Liver (tissue), 9 donors: ENCODE measurements around the gene MAP3K12. TPM values are rescaled to one million over a fixed set of nuclear protein-coding genes. Genes with fewer than 3 reads are reported as not detected.

Experiments
- DNase-seq: peaks from one replicate; pipeline ENCODE4 v3.0.0-alpha.2; 2017; ENCODE audit warnings: low spot score
- H3K27ac ChIP-seq, 2 donors: one replicate each; pipeline ENCODE4 v1.7.0; 2013; ENCODE audit warnings: inconsistent platforms in 2 of 2, low read length in 2 of 2, control low read depth in 1 of 2, low read depth in 1 of 2, mild to moderate bottlenecking in 1 of 2
- H3K27me3 ChIP-seq, 4 donors: one replicate each; pipeline versions ENCODE4 v1.6.1 to v1.7.0; 2013; ENCODE audit warnings: low read length in 3 of 4, inconsistent platforms in 1 of 4, mild to moderate bottlenecking in 1 of 4, moderate library complexity in 1 of 4; ENCODE audit not compliant: control insufficient read depth in 4 of 4, insufficient read depth in 4 of 4
- H3K36me3 ChIP-seq, 4 donors: one replicate each; pipeline versions ENCODE4 v1.6.1 to v1.7.0; 2013; ENCODE audit warnings: low read length in 3 of 4, mild to moderate bottlenecking in 3 of 4, low read depth in 1 of 4, moderate library complexity in 1 of 4; ENCODE audit not compliant: control insufficient read depth in 4 of 4, insufficient read depth in 3 of 4
- H3K4me1 ChIP-seq, 4 donors: one replicate each; pipeline versions ENCODE4 v1.6.1 to v1.7.0; 2013; ENCODE audit warnings: low read length in 3 of 4, mild to moderate bottlenecking in 3 of 4, moderate library complexity in 1 of 4; ENCODE audit not compliant: control insufficient read depth in 4 of 4, insufficient read depth in 4 of 4
- H3K4me3 ChIP-seq, 3 donors: one replicate each; pipeline versions ENCODE4 v1.6.1 to v1.7.0; 2013; ENCODE audit warnings: low read length in 3 of 3, control low read depth in 1 of 3, low read depth in 1 of 3, mild to moderate bottlenecking in 1 of 3
- H3K9ac ChIP-seq, 2 donors: one replicate each; pipeline ENCODE4 v1.7.0; 2013; ENCODE audit warnings: low read length in 2 of 2, mild to moderate bottlenecking in 2 of 2, moderate library complexity in 2 of 2, control low read depth in 1 of 2, low read depth in 1 of 2
- H3K9me3 ChIP-seq, 4 donors: one replicate each; pipeline versions ENCODE4 v1.6.1 to v1.7.0; 2013; ENCODE audit warnings: low read length in 3 of 4; ENCODE audit not compliant: control insufficient read depth in 4 of 4
- EGR1 ChIP-seq, 2 donors: IDR thresholded peaks; 2 replicates each; pipeline ENCODE4 v1.6.1; 2016 to 2018; ENCODE audit warnings: antibody characterized with exemption in 2 of 2, low read depth in 2 of 2
- FOXA1 ChIP-seq: IDR thresholded peaks from 2 replicates; pipeline ENCODE4 v1.6.1; 2016; ENCODE audit warnings: antibody characterized with exemption
- FOXA2 ChIP-seq: IDR thresholded peaks from 2 replicates; pipeline ENCODE4 v1.6.1; 2016; ENCODE audit warnings: antibody characterized with exemption
- GABPA ChIP-seq, 2 donors: IDR thresholded peaks in 1 of 2; conservative IDR thresholded peaks in 1 of 2; 2 replicates each; pipeline ENCODE4 v1.6.1; 2016; ENCODE audit warnings: antibody characterized with exemption in 2 of 2, mild to moderate bottlenecking in 1 of 2, moderate library complexity in 1 of 2
- HNF4A ChIP-seq, 2 donors: conservative IDR thresholded peaks; 2 replicates each; pipeline ENCODE4 v1.6.1; 2016; ENCODE audit warnings: antibody characterized with exemption in 2 of 2, mild to moderate bottlenecking in 2 of 2
- HNF4G ChIP-seq: IDR thresholded peaks from 2 replicates; pipeline ENCODE4 v1.6.1; 2016; ENCODE audit warnings: antibody characterized with exemption
- JUND ChIP-seq, 2 donors: IDR thresholded peaks; 2 replicates each; pipeline ENCODE4 v1.6.1; 2016; ENCODE audit warnings: antibody characterized with exemption in 2 of 2
- NR2F2 ChIP-seq: IDR thresholded peaks from 2 replicates; pipeline ENCODE4 v1.6.1; 2016; ENCODE audit warnings: antibody characterized with exemption
- RAD21 ChIP-seq, 2 donors: IDR thresholded peaks; 2 replicates each; pipeline ENCODE4 v1.6.1; 2016; ENCODE audit warnings: antibody characterized with exemption in 2 of 2, mild to moderate bottlenecking in 2 of 2
- RXRA ChIP-seq, 2 donors: IDR thresholded peaks; 2 replicates each; pipeline ENCODE4 v1.6.1; 2017 to 2018; ENCODE audit warnings: antibody characterized with exemption in 2 of 2, mild to moderate bottlenecking in 1 of 2
- SP1 ChIP-seq: IDR thresholded peaks from 2 replicates; pipeline ENCODE4 v1.6.1; 2018; ENCODE audit warnings: antibody characterized with exemption, mild to moderate bottlenecking
- TAF1 ChIP-seq: conservative IDR thresholded peaks from 2 replicates; pipeline ENCODE4 v1.6.1; 2016; ENCODE audit warnings: antibody characterized with exemption, mild to moderate bottlenecking
- YY1 ChIP-seq: IDR thresholded peaks from 2 replicates; pipeline ENCODE4 v1.6.1; 2016; ENCODE audit warnings: antibody characterized with exemption, mild to moderate bottlenecking
- WGBS: extraction: QIAGEN DNeasy Blood & Tissue Kit; methylation state at CpG from one replicate; pipeline ENCODE4 v1.1.7; 2013; 5-methylcytosine and 5-hydroxymethylcytosine counted together
- polyA plus RNA-seq, 2 donors: library from polyadenylated mRNA; stranded (reverse) in 1 of 2; unstranded in 1 of 2; fragments of 200-250 nt in 1 of 2; fragments of >200 nt in 1 of 2; fragmentation: Nextera tagmentation in 1 of 2; extraction: Ambion mirVana in 1 of 2; gene quantifications; one replicate each; pipeline versions ENCODE4 v1.2.1 to v1.2.3, GENCODE V29; 2013 to 2015
- total RNA-seq, 2 donors: library from RNA; depleted of rRNA; stranded (reverse); fragments of >200 nt; gene quantifications; one replicate each; pipeline ENCODE4 v1.2.3, GENCODE V29; 2014
- TF ChIP-seq, protein P1 (sequence below): fragments of 150-350 bp; IDR thresholded peaks from 2 replicates; pipeline ENCODE4 v1.5.1; 2017; ENCODE audit warnings: improper control_type of control experiment, low read depth, low read length; ENCODE audit not compliant: missing input control
- TF ChIP-seq, protein P2 (sequence below): IDR thresholded peaks from 2 replicates; pipeline ENCODE4 v1.6.1; 2016; ENCODE audit warnings: antibody characterized with exemption
- TF ChIP-seq, protein P3 (sequence below): IDR thresholded peaks from 2 replicates; pipeline ENCODE4 v1.6.1; 2016; ENCODE audit warnings: antibody characterized with exemption
- TF ChIP-seq, protein P4 (sequence below): IDR thresholded peaks from 2 replicates; pipeline ENCODE4 v1.6.1; 2016; ENCODE audit warnings: antibody characterized with exemption
- TF ChIP-seq, protein P5 (sequence below): IDR thresholded peaks from 2 replicates; pipeline ENCODE4 v1.6.1; 2016; ENCODE audit warnings: antibody characterized with exemption, mild to moderate bottlenecking
- donor health status: healthy.
- donor health status: healthy.
- donor health status: healthy.
- donor health status: healthy.
- donor health status: healthy.

The MAP3K12 gene
- total and polyA plus RNA-seq, 4 donors = 0.53 to 2.4 (median 1.5) TPM

DNA sequence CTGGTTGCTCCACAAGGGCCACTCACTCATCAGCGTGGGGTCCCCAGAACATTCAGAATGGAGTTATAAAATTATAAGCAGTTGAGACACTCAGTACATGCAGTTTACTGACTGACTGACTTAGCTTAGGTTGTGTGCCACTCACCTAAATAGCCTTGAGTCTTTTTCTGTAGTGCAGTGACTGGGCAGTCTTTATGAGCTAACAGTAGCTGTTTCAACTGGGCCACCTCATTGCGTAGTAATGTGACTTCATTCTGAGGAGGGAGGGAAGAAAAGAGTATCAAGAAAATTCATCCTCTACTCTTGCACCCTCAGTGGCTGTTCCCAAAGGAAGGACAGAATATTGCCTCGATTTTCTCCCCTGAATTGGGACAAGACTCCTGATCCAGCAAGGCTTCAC is 23.9 kb upstream of the MAP3K12 start:
- Histone ChIP-seq H3K4me1 (no peaks in the 10 kb centered on the region), H3K9ac (no peak overlapping the region), H3K36me3 (peaks cover 13 to 71% (median 50%) of the 10 kb centered on the region in 4 donors), H3K4me3 (no peak overlapping the region), H3K9me3 (no peaks in the 10 kb centered on the region), H3K27me3 (no peaks in the 10 kb centered on the region), H3K27ac (no peak overlapping the region)
- no peak for DNase-seq
- TF ChIP-seq FOXA1 (no peak), HNF4G (no peak), GABPA (IDR thresholded peaks at IDR 0.05 in 1 of 2, conservative IDR thresholded peaks at IDR 0.05 in 1 of 2) (no peak), FOXA2 (no peak), JUND (IDR thresholded peaks at IDR 0.05) (no peak), TAF1 (no peak), SP1 (no peak), HNF4A (conservative IDR thresholded peaks at IDR 0.05) (no peak), NR2F2 (no peak), YY1 (no peak), EGR1 (IDR thresholded peaks at IDR 0.05; ENCODE audit: low read depth in 2 of 2) (no peak), RAD21 (IDR thresholded peaks at IDR 0.05) (no peak), RXRA (IDR thresholded peaks at IDR 0.05) (no peak)
- TF ChIP-seq, protein P1, sequence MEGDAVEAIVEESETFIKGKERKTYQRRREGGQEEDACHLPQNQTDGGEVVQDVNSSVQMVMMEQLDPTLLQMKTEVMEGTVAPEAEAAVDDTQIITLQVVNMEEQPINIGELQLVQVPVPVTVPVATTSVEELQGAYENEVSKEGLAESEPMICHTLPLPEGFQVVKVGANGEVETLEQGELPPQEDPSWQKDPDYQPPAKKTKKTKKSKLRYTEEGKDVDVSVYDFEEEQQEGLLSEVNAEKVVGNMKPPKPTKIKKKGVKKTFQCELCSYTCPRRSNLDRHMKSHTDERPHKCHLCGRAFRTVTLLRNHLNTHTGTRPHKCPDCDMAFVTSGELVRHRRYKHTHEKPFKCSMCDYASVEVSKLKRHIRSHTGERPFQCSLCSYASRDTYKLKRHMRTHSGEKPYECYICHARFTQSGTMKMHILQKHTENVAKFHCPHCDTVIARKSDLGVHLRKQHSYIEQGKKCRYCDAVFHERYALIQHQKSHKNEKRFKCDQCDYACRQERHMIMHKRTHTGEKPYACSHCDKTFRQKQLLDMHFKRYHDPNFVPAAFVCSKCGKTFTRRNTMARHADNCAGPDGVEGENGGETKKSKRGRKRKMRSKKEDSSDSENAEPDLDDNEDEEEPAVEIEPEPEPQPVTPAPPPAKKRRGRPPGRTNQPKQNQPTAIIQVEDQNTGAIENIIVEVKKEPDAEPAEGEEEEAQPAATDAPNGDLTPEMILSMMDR = no peak
- TF ChIP-seq, protein P2, sequence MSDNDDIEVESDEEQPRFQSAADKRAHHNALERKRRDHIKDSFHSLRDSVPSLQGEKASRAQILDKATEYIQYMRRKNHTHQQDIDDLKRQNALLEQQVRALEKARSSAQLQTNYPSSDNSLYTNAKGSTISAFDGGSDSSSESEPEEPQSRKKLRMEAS = no peak
- TF ChIP-seq, protein P3, sequence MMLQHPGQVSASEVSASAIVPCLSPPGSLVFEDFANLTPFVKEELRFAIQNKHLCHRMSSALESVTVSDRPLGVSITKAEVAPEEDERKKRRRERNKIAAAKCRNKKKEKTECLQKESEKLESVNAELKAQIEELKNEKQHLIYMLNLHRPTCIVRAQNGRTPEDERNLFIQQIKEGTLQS = no peak
- TF ChIP-seq, protein P4, sequence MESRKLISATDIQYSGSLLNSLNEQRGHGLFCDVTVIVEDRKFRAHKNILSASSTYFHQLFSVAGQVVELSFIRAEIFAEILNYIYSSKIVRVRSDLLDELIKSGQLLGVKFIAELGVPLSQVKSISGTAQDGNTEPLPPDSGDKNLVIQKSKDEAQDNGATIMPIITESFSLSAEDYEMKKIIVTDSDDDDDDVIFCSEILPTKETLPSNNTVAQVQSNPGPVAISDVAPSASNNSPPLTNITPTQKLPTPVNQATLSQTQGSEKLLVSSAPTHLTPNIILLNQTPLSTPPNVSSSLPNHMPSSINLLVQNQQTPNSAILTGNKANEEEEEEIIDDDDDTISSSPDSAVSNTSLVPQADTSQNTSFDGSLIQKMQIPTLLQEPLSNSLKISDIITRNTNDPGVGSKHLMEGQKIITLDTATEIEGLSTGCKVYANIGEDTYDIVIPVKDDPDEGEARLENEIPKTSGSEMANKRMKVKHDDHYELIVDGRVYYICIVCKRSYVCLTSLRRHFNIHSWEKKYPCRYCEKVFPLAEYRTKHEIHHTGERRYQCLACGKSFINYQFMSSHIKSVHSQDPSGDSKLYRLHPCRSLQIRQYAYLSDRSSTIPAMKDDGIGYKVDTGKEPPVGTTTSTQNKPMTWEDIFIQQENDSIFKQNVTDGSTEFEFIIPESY = no peak
- TF ChIP-seq, protein P5, sequence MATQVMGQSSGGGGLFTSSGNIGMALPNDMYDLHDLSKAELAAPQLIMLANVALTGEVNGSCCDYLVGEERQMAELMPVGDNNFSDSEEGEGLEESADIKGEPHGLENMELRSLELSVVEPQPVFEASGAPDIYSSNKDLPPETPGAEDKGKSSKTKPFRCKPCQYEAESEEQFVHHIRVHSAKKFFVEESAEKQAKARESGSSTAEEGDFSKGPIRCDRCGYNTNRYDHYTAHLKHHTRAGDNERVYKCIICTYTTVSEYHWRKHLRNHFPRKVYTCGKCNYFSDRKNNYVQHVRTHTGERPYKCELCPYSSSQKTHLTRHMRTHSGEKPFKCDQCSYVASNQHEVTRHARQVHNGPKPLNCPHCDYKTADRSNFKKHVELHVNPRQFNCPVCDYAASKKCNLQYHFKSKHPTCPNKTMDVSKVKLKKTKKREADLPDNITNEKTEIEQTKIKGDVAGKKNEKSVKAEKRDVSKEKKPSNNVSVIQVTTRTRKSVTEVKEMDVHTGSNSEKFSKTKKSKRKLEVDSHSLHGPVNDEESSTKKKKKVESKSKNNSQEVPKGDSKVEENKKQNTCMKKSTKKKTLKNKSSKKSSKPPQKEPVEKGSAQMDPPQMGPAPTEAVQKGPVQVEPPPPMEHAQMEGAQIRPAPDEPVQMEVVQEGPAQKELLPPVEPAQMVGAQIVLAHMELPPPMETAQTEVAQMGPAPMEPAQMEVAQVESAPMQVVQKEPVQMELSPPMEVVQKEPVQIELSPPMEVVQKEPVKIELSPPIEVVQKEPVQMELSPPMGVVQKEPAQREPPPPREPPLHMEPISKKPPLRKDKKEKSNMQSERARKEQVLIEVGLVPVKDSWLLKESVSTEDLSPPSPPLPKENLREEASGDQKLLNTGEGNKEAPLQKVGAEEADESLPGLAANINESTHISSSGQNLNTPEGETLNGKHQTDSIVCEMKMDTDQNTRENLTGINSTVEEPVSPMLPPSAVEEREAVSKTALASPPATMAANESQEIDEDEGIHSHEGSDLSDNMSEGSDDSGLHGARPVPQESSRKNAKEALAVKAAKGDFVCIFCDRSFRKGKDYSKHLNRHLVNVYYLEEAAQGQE = no peak
- 96% methylated on average over 3 of the region's 3 CpGs for WGBS
